Vagina (tissue), 2 donors: ENCODE data around the gene CHEK1. TPM values are rescaled to one million over a fixed set of nuclear protein-coding genes. Genes with fewer than 3 reads are reported as not detected.

ENCODE experiments used
- DNase-seq, 2 donors: peaks; one replicate each; pipeline ENCODE4 v3.0.0-alpha.2; 2017; ENCODE audit errors: extremely low spot score in 2 of 2
- H3K27ac ChIP-seq: fragments of 200-600 bp; sonication (generic); one replicate; pipeline ENCODE4 v1.5.1; 2019
- H3K27me3 ChIP-seq: fragments of 200-600 bp; sonication (generic); one replicate; pipeline ENCODE4 v1.5.1; 2019
- H3K36me3 ChIP-seq, 2 donors: fragments of 200-600 bp; sonication (generic); one replicate each; pipeline ENCODE4 v1.5.1; 2017 to 2019
- H3K4me1 ChIP-seq: fragments of 200-600 bp; sonication (generic); one replicate; pipeline ENCODE4 v1.5.1; 2019
- H3K4me3 ChIP-seq, 2 donors: fragments of 200-600 bp; sonication (generic); 1 replicate in 1 of 2; 2 replicates in 1 of 2; pipeline ENCODE4 v1.5.1; 2016 to 2019
- H3K9me3 ChIP-seq: fragments of 200-600 bp; sonication (generic); one replicate; pipeline ENCODE4 v1.5.1; 2019
- POLR2A ChIP-seq, 2 donors: fragments of 450-650 bp; IDR thresholded peaks; one replicate each; pipeline ENCODE4 v1.6.1; 2017; ENCODE audit warnings: antibody characterized with exemption in 2 of 2, mild to moderate bottlenecking in 2 of 2, moderate library complexity in 2 of 2
- POLR2AphosphoS5 ChIP-seq, 2 donors: sonication (generic); formaldehyde crosslinking; IDR thresholded peaks; one replicate each; pipeline ENCODE4 v1.9.0; 2017; ENCODE audit warnings: antibody characterized with exemption in 2 of 2, mild to moderate bottlenecking in 2 of 2, low read depth in 1 of 2; ENCODE audit not compliant: insufficient read depth in 1 of 2
- intact Hi-C: fragments of 100-400 bp; cut with DNase I; formaldehyde crosslinking; loops from one replicate; pipeline ENCODE4 v1.15.1; 2023
- total RNA-seq: library from RNA; depleted of rRNA; stranded (reverse); fragments of >200 nt; gene quantifications from one replicate; pipeline ENCODE4 v1.2.3, GENCODE V29; 2016
- TF ChIP-seq, protein P1 (sequence below), 3 experiments: fragments of 450-650 bp in 2 of 3; fragments of 200-600 bp in 1 of 3; sonication (generic) in 1 of 3; IDR thresholded peaks; one replicate each; pipeline ENCODE4 v1.5.1; 2017 to 2019; ENCODE audit warnings: antibody characterized with exemption in 3 of 3, mild to moderate bottlenecking in 2 of 3, moderate library complexity in 2 of 3

The CHEK1 gene
- total RNA-seq, 1 donor from 2014 or later = 2.5 TPM

DNA sequence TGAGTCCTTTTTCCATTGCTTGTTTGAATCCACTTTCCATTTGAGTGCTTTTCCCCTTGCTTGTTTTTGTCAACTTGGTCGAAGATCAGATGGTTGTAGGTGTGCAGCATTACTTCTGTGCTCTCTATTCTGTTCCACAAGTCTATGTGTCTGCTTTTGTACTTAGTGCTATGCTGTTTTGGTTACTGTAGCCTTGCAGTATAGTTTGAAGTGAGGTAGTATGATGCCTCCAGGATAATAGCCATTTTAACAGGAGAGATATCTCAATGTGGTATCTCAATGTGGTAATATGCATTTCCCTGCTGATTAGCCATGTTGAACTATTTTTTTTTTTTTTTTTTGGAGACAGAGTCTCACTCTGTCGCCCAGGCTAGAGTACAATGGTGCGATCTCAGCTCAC, 38.9 kb downstream of the CHEK1 start:
- intact Hi-C loops = no loop called here

DNA sequence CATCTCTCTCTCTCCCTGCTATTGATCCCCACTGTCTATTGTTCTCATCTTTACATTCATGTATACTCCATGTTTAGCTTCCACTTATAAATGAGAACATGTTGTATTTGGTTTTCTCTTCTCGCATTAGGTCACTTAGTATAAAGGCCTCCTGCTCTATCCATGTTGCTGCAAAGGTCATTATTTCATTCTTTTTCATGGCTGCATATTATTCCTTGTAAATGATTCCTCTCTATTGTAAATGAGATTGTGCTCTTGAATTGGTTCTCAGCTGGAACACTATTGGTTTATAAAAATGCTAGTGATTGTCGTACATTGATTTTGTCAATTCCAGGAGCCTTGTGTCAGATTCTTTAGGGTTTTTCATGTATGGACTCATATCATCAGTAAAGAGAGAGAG, 42.2 kb downstream of the CHEK1 start:
- Histone ChIP-seq H3K4me3 (no peak overlapping the region), H3K27me3 (no peaks in the 10 kb centered on the region), H3K4me1 (no peaks in the 10 kb centered on the region), H3K9me3 (no peaks in the 10 kb centered on the region), H3K27ac (no peak overlapping the region), H3K36me3 (no peaks in the 10 kb centered on the region)
- no peak for DNase-seq
- TF ChIP-seq, protein P1, sequence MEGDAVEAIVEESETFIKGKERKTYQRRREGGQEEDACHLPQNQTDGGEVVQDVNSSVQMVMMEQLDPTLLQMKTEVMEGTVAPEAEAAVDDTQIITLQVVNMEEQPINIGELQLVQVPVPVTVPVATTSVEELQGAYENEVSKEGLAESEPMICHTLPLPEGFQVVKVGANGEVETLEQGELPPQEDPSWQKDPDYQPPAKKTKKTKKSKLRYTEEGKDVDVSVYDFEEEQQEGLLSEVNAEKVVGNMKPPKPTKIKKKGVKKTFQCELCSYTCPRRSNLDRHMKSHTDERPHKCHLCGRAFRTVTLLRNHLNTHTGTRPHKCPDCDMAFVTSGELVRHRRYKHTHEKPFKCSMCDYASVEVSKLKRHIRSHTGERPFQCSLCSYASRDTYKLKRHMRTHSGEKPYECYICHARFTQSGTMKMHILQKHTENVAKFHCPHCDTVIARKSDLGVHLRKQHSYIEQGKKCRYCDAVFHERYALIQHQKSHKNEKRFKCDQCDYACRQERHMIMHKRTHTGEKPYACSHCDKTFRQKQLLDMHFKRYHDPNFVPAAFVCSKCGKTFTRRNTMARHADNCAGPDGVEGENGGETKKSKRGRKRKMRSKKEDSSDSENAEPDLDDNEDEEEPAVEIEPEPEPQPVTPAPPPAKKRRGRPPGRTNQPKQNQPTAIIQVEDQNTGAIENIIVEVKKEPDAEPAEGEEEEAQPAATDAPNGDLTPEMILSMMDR (IDR thresholded peaks at IDR 0.05) = no peak
- TF ChIP-seq POLR2A (IDR thresholded peaks at IDR 0.05) (no peak), POLR2AphosphoS5 (IDR thresholded peaks at IDR 0.05; ENCODE audit: insufficient read depth in 1 of 2, low read depth in 1 of 2) (no peak)
- intact Hi-C loops = no loop called here

More for the DNA sequence above, 38.9 kb downstream of the CHEK1 start:
- Histone ChIP-seq H3K9me3 (no peaks in the 10 kb centered on the region), H3K36me3 (no peaks in the 10 kb centered on the region), H3K27ac (no peak overlapping the region), H3K4me1 (no peaks in the 10 kb centered on the region), H3K4me3 (no peak overlapping the region), H3K27me3 (no peaks in the 10 kb centered on the region)
- TF ChIP-seq POLR2A (IDR thresholded peaks at IDR 0.05) = no peak
- TF ChIP-seq, protein P1 (IDR thresholded peaks at IDR 0.05) = no peak
- no peak for DNase-seq

DNA sequence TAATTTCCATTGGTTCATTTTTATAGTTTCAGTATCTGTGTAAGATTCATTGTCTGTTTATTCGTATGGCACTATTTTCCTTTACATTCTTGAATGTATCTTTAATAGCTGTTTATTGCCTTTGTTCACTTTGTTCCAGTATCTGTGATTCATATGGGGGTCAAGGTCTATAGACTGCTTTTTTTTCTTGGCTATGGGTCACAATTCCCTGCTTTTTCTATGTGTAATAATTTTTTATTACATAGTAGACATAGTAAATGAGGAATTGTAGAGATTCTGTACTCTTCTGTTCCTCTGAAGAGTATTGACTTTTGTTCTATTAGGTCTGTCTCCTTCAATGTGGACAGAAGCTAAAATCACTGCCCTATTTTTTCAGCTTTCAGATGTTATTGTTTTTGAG, 45.2 kb downstream of the CHEK1 start:
- TF ChIP-seq POLR2AphosphoS5 (IDR thresholded peaks at IDR 0.05; ENCODE audit: insufficient read depth in 1 of 2, low read depth in 1 of 2) = no peak
- no peak for TF ChIP-seq POLR2A (IDR thresholded peaks at IDR 0.05)
- TF ChIP-seq, protein P1 (IDR thresholded peaks at IDR 0.05) = no peak
- Histone ChIP-seq H3K9me3 (no peaks in the 10 kb centered on the region), H3K27me3 (no peaks in the 10 kb centered on the region), H3K4me1 (no peaks in the 10 kb centered on the region), H3K36me3 (no peaks in the 10 kb centered on the region), H3K27ac (no peak overlapping the region), H3K4me3 (no peak overlapping the region)
- intact Hi-C loops = no loop called here
- no peak for DNase-seq

DNA sequence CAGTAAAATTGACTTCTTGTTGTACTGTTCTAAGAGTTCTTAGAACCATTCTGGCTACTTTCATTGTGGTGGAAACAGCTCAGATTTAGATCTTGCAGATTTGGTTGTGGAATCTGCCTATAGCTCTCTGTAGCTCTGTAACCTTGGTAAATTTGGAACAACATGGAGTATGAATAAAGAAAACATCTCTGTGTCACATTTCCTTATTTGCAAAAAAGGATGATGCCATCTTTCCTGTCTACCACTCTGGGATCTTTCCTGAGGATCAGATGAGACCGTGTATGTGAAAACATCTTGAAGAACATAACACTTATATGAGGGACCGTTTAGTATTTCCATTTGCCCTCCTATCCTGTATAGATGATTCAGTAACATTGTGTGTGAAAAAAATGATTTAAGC, 46.6 kb downstream of the CHEK1 start:
- no peak for DNase-seq
- H3K27me3 ChIP-seq = no peaks in the 10 kb centered on the region
- TF ChIP-seq, protein P1 (IDR thresholded peaks at IDR 0.05) = no peak
- no peak for TF ChIP-seq POLR2AphosphoS5 (IDR thresholded peaks at IDR 0.05; ENCODE audit: insufficient read depth in 1 of 2, low read depth in 1 of 2)
- TF ChIP-seq POLR2A (IDR thresholded peaks at IDR 0.05) = no peak
- no peak overlapping the region for H3K4me3 ChIP-seq
- H3K4me1 ChIP-seq = no peaks in the 10 kb centered on the region
- H3K9me3 ChIP-seq = no peaks in the 10 kb centered on the region
- intact Hi-C loops = no loop called here
- no peaks in the 10 kb centered on the region for H3K36me3 ChIP-seq
- no peak overlapping the region for H3K27ac ChIP-seq

DNA sequence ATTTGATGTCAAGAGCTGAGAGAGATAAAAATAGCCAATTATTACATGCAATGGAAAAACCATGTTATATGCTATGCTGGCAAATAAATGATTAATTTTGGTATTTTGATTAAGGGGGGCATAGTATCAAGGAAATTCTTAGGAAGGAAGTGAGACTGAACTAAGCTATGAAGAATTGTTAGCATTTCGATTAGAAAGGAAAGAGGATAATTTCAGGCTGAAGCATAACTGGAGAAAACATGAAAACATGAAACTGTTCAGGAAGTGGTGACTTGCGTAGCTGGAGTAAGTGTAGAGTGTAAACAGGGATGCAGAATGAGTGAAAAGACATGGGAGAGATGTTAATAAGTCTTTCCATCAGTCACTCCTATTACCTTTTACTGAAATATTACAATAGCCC, 49.2 kb downstream of the CHEK1 start:
- no peak overlapping the region for H3K27ac ChIP-seq
- H3K36me3 ChIP-seq = no peaks in the 10 kb centered on the region
- TF ChIP-seq, protein P1 (IDR thresholded peaks at IDR 0.05) = no peak
- no peak for TF ChIP-seq POLR2A (IDR thresholded peaks at IDR 0.05)
- no peak for TF ChIP-seq POLR2AphosphoS5 (IDR thresholded peaks at IDR 0.05; ENCODE audit: insufficient read depth in 1 of 2, low read depth in 1 of 2)
- H3K4me1 ChIP-seq = no peaks in the 10 kb centered on the region
- H3K9me3 ChIP-seq = no peaks in the 10 kb centered on the region
- H3K27me3 ChIP-seq = no peaks in the 10 kb centered on the region
- no peak overlapping the region for H3K4me3 ChIP-seq
- no peak for DNase-seq
- intact Hi-C loops = no loop called here
